ENCODE data around the gene LRP1B.

LRP1B gene

DNA sequence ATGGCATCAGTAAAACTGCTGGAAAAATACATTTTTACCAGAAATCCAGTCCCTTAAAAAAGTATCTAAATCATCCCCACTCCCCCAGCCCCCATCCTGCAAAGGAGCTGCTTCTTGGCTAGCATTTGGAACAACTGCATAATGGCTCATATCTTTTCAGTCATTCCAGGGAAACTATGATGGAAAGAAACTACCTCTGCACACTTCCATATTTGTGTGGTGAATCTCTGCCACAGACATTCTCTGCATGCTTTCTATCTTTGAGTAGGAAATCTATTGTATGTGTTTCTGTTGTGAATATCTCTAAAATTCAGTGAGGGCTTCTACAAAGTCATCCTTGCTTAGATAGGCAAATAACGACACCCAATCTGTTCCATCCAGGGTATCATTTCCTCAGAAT is 632.3 kb downstream of the LRP1B start:
- Histone ChIP-seq H3K4me2 (ENCODE audit: low read depth, low read length, poor library complexity, severe bottlenecking) (no peak overlapping the region), H3K4me1 (ENCODE audit: insufficient read depth, low read length, poor library complexity, severe bottlenecking) (no peaks in the 10 kb centered on the region), H3K79me2 (ENCODE audit: insufficient read depth, low read length) (no peaks in the 10 kb centered on the region), H3K27me3 (ENCODE audit: insufficient read depth, low read length, poor library complexity, severe bottlenecking) (no peaks in the 10 kb centered on the region), H3F3A (ENCODE audit: low read depth) (no peaks in the 10 kb centered on the region), H3K9me2 (replicated peaks; ENCODE audit: low read depth, low read length) (no peaks in the 10 kb centered on the region), H3K36me3 (ENCODE audit: insufficient read depth, low read length) (no peaks in the 10 kb centered on the region), H3K4me3 (ENCODE audit: low read length, poor library complexity, severe bottlenecking) (no peak overlapping the region), H3K9ac (ENCODE audit: low read depth, low read length, poor library complexity, severe bottlenecking) (no peak overlapping the region), H4K20me1 (ENCODE audit: insufficient read depth, low read length, poor library complexity, severe bottlenecking) (no peaks in the 10 kb centered on the region), H2AFZ (ENCODE audit: low read length) (no peak overlapping the region), H3K9me3 (ENCODE audit: insufficient read depth, low read depth, low read length) (no peaks in the 10 kb centered on the region)
- no peak for TF ChIP-seq EZH2phosphoT487 (IDR thresholded peaks at IDR 0.05; ENCODE audit: borderline replicate concordance)
- TF ChIP-seq, protein P1, sequence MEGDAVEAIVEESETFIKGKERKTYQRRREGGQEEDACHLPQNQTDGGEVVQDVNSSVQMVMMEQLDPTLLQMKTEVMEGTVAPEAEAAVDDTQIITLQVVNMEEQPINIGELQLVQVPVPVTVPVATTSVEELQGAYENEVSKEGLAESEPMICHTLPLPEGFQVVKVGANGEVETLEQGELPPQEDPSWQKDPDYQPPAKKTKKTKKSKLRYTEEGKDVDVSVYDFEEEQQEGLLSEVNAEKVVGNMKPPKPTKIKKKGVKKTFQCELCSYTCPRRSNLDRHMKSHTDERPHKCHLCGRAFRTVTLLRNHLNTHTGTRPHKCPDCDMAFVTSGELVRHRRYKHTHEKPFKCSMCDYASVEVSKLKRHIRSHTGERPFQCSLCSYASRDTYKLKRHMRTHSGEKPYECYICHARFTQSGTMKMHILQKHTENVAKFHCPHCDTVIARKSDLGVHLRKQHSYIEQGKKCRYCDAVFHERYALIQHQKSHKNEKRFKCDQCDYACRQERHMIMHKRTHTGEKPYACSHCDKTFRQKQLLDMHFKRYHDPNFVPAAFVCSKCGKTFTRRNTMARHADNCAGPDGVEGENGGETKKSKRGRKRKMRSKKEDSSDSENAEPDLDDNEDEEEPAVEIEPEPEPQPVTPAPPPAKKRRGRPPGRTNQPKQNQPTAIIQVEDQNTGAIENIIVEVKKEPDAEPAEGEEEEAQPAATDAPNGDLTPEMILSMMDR (conservative IDR thresholded peaks at IDR 0.05; ENCODE audit: low read length), result no peak

DNA sequence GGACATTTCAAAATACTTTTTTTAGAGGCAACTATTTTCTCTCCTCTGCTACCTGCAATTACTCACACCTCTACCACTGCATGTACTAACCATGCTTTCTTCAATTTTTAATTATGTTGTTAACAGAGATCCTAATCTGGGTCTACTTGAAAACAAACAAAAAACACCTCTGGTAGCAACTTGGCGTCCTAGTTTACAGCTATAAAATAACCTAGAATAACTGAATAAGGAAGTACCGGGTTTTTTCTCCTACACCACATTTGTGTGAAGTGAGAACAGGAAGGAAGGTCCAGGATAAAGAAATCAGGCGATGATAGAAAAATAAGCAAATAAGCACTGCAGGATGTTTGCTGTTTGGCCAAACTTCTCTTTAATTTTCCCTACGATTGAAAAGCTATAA is 633.5 kb downstream of the LRP1B start:
- H3K79me2 ChIP-seq (ENCODE audit: insufficient read depth, low read length), result no peaks in the 10 kb centered on the region
- no peak for TF ChIP-seq EZH2phosphoT487 (IDR thresholded peaks at IDR 0.05; ENCODE audit: borderline replicate concordance)
- TF ChIP-seq, protein P1 (conservative IDR thresholded peaks at IDR 0.05; ENCODE audit: low read length), result no peak
- no peak overlapping the region for H2AFZ ChIP-seq (ENCODE audit: low read length)

DNA sequence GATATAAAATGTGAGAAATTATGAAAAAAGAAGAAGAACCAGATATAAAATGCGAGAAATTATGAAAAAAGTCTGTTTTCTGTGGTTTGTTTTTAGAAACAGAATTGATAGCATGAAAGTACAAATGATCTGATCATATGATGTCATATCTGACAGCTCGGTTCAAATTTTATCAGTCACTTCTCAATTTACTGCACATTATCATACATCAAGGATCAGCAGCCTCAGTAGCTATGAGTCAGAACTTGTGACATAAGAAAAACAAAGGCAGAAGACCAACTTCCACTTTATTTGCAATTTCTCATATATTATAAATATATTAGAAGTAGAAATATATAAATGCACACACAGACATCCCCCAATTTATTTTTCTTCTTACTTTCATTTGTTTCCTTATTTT is 634.0 kb downstream of the LRP1B start:
- no peaks in the 10 kb centered on the region for H3K27me3 ChIP-seq (ENCODE audit: insufficient read depth, low read length, poor library complexity, severe bottlenecking)
- H2AFZ ChIP-seq (ENCODE audit: low read length), result no peak overlapping the region
- no peaks in the 10 kb centered on the region for H4K20me1 ChIP-seq (ENCODE audit: insufficient read depth, low read length, poor library complexity, severe bottlenecking)
- no peaks in the 10 kb centered on the region for H3K9me2 ChIP-seq (replicated peaks; ENCODE audit: low read depth, low read length)
- H3K79me2 ChIP-seq (ENCODE audit: insufficient read depth, low read length), result no peaks in the 10 kb centered on the region
- no peaks in the 10 kb centered on the region for H3K4me1 ChIP-seq (ENCODE audit: insufficient read depth, low read length, poor library complexity, severe bottlenecking)
- no peak overlapping the region for H3K9ac ChIP-seq (ENCODE audit: low read depth, low read length, poor library complexity, severe bottlenecking)
- H3F3A ChIP-seq (ENCODE audit: low read depth), result no peaks in the 10 kb centered on the region
- H3K4me2 ChIP-seq (ENCODE audit: low read depth, low read length, poor library complexity, severe bottlenecking), result no peak overlapping the region
- H3K36me3 ChIP-seq (ENCODE audit: insufficient read depth, low read length), result no peaks in the 10 kb centered on the region
- H3K9me3 ChIP-seq (ENCODE audit: insufficient read depth, low read depth, low read length), result no peaks in the 10 kb centered on the region
- H3K4me3 ChIP-seq (ENCODE audit: low read length, poor library complexity, severe bottlenecking), result no peak overlapping the region
- TF ChIP-seq, protein P1 (conservative IDR thresholded peaks at IDR 0.05; ENCODE audit: low read length), result no peak
- no peak for TF ChIP-seq EZH2phosphoT487 (IDR thresholded peaks at IDR 0.05; ENCODE audit: borderline replicate concordance)

More for the DNA sequence above, 633.5 kb downstream of the LRP1B start:
- H3K36me3 ChIP-seq (ENCODE audit: insufficient read depth, low read length), result no peaks in the 10 kb centered on the region
- no peaks in the 10 kb centered on the region for H3K9me2 ChIP-seq (replicated peaks; ENCODE audit: low read depth, low read length)
- no peak overlapping the region for H3K9ac ChIP-seq (ENCODE audit: low read depth, low read length, poor library complexity, severe bottlenecking)
- H3K9me3 ChIP-seq (ENCODE audit: insufficient read depth, low read depth, low read length), result no peaks in the 10 kb centered on the region
- H3K27me3 ChIP-seq (ENCODE audit: insufficient read depth, low read length, poor library complexity, severe bottlenecking), result no peaks in the 10 kb centered on the region
- no peak overlapping the region for H3K4me2 ChIP-seq (ENCODE audit: low read depth, low read length, poor library complexity, severe bottlenecking)
- H4K20me1 ChIP-seq (ENCODE audit: insufficient read depth, low read length, poor library complexity, severe bottlenecking), result no peaks in the 10 kb centered on the region
- no peaks in the 10 kb centered on the region for H3F3A ChIP-seq (ENCODE audit: low read depth)
- no peaks in the 10 kb centered on the region for H3K4me1 ChIP-seq (ENCODE audit: insufficient read depth, low read length, poor library complexity, severe bottlenecking)
- no peak overlapping the region for H3K4me3 ChIP-seq (ENCODE audit: low read length, poor library complexity, severe bottlenecking)
